GM19452 (cell line): ENCODE results near the gene GDA.

Experiments used
- ATAC-seq: cut with Tn5 transposase; IDR thresholded peaks from one replicate; pipeline ENCODE4 v1.9.1; 2021; ENCODE audit not compliant: unreplicated experiment

GDA gene

GRCh38 chr9:72149231-72149975 is at the start of gene GDA:
Gene GDA, plus strand, starts transcription at chr9:72149440. Its CDS starts 120 bp downstream, at chr9:72149560.
- peak; percentile 41 for ATAC-seq

GRCh38 chr9:72102520-72102919 is 46.7 kb upstream of the GDA start:
- ATAC-seq, result no peak

- no peak for ATAC-seq
Measured at GRCh38 chr9:72113056-72113455, 36.2 kb upstream of the GDA start.

GRCh38 chr9:72119853-72120252 is 29.4 kb upstream of the GDA start:
- ATAC-seq, result peak; percentile 77

DNA sequence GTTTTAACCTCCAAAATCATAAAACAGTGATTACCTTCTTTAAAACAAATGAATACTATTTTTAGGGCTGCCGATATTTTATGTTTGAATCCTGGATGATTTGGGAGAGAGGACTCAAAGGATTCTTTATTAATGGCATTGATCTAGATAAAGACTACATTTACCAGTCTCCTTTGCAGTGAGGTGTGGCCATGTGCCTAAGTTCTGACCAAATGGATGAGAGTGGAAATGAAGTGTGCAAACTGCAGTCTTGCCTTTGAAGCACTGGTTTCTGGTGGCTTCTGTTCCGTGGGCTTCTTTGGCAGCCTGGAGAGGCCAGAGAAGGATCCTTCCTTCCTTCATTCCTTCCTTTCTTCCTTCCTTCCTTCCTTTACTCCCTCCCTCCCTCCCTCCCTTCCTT is 24.3 kb upstream of the GDA start:
- no peak for ATAC-seq

GRCh38 chr9:72127753-72128152 is 21.5 kb upstream of the GDA start:
- no peak for ATAC-seq

GRCh38 chr9:72128526-72128925 is 20.7 kb upstream of the GDA start:
- ATAC-seq, result no peak

DNA sequence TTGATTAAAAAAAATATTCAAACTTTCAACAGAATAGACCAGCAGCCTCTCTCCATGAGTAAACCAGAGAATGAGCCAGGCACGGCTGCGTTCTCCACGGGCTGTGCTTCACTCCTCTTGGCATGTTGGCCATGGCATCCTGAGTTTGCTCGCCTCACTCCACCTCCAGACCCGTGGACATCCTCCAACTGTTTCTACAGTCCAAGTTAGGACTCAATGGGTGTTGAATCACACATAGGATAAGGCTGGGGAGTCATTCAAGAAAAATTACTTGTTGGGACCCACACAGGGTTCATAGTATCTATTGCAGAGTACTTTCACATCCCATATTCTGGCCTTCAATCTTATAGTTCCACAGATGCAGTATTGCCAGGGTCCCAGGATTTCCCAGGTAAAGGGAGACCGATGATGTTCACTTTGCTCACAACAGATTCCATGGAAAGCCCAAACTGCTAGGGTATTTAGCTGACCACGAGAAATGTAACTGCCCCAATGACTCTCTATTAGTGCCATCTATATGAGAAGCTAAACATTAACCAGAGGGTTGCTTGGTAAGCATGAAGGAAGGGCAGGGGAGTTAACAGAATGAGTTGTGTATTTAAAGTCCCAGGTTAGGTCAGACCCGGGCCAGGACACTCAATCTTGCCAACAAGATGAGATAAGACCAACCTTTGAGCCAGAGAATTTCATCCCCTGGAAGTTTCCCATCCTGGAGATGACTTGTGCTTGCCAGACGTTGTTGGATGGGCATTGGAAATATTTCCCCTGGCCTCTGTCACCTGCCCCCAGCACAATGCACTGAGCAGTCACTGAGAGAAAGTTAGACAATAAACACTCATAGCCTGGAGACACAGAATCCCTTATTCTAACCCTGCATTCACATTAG is 19.7 kb upstream of the GDA start:
- ATAC-seq, result no peak

DNA sequence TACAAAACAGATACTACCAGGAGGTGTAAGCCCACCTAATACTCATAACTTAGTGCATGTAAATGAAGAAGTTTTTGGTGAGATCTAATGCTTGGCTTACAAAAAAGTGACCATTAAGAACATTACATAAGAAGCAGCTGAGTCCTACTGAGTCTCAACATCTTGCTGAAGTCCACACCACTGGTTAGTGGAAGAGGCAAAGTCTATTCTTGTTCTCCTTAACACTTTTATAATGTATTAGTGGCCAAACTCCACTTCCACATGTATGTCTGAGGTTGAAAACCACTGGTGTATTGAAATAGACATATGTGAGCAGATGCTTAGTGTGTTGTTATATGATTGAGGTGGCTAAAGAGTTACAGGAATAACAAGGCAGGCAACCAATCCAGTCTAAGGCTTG is 18.9 kb upstream of the GDA start:
- ATAC-seq, result no peak

GRCh38 chr9:72131206-72131605 is 18.0 kb upstream of the GDA start:
- no peak for ATAC-seq

- no peak for ATAC-seq
Measured at GRCh38 chr9:72132052-72132451, 17.2 kb upstream of the GDA start.

DNA sequence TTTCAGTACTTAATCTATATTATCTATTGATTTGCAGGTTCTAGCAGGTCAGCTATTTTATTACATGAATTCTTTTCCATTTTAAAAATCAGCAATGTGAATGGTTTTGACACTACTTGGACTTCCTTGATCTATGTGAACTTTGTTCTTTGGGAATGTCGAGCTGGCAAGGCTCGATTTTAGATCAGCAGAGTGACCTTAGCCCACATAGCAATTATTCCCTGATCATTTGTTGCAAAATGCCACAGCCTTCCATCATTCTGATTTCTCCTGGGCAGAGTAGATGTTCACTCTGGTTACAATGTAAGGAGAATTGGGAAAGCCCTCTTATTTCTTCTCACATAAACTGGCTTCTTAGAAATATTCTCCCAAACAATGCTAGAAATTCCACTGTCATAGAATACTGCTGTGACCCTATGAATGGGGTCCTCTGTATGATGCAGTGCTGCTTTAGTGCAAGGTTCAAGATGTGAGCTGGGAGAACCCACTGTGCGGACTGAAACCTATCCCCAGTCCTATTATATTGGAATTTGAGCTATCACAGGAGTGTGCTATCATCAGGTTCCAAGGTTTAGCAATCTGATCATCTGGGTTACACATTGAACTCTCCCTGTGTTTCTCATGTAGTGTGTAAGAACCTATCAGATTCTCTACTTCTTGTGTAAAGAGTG is 15.7 kb upstream of the GDA start:
- no peak for ATAC-seq

GRCh38 chr9:72134801-72135200 is 14.4 kb upstream of the GDA start:
- ATAC-seq, result no peak

GRCh38 chr9:72137697-72138365 is 11.4 kb upstream of the GDA start:
- no peak for ATAC-seq

GRCh38 chr9:72139226-72139625 is 10.0 kb upstream of the GDA start:
- ATAC-seq, result no peak

- ATAC-seq, result no peak
Measured at GRCh38 chr9:72140586-72140985, 8.7 kb upstream of the GDA start.

GRCh38 chr9:72141484-72141883 is 7.8 kb upstream of the GDA start:
- no peak for ATAC-seq

DNA sequence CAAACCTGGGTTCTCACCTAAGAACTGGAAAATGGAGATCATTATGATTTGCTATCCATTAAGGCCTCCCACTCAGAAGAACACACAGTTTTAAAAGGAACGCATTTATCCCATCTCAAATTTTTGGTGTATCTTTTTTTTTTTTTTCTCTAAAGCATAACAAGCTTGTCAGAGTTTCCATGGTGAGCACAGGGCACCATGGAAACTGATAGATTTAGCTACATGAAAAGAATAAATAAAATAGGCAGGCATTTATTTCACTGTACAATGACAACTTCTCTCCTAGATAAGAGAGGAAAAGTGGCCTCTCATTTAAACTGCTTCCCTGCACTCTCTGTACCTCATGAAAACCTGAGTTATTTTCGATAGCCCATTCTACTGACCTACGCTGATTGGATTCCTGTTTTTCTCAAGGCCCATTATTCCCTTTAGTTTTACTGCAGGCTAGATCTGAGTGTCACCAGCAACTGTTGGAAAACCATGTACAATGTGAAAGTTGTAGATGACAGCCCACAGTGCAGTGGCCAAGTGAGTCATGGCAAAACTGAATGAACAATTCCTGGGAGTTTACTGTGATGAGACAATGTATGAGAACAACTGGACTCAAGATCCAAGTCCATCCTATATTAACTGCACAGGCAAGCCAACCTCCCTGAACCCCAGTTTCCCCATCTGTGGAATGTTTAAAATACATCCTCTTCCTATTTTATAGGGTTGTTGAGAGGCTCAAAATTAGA is 4.3 kb upstream of the GDA start:
- no peak for ATAC-seq

- no peak for ATAC-seq
Measured at GRCh38 chr9:72145733-72146505, 3.3 kb upstream of the GDA start.

GRCh38 chr9:72147676-72148075 is 1.6 kb upstream of the GDA start:
- ATAC-seq, result no peak
